Right ventricle myocardium superior (tissue), 1 donor: ENCODE data around the gene ERMP1. TPM values are rescaled to one million over a fixed set of nuclear protein-coding genes. Genes with fewer than 3 reads are reported as not detected.

Experiments
- ATAC-seq: fragments of 200-7000 bp; cut with Tn5 transposase; one replicate; pipeline ENCODE4 v1.9.1; 2020; ENCODE audit warnings: mild to moderate bottlenecking; ENCODE audit not compliant: poor library complexity
- DNase-seq: peaks from one replicate; pipeline ENCODE4 v3.0.0-alpha.2; 2020
- intact Hi-C: fragments of 100-400 bp; cut with DNase I; formaldehyde crosslinking; loops from one replicate; pipeline ENCODE4 v1.11.2; 2022
- total RNA-seq: library from RNA; stranded (reverse); fragmentation: NEBNext Ultra II Directional; extraction: Animal tissue kit (Norgen Biotek cat#: 25700); gene quantifications from one replicate; pipeline ENCODE4 v1.2.1, GENCODE V29; 2021
- donor health status: DM: no; HTN: yes; CAD: no; lungs with severe emphysema.

ERMP1 gene
- total RNA-seq, 1 donor from 2014 or later = 19.3 TPM

GRCh38 chr9:5863092-5863746 is 30.3 kb upstream of the ERMP1 start:
- intact Hi-C loops = no loop called here
- ATAC-seq (peak; percentile 92), DNase-seq (no peak)

GRCh38 chr9:5858833-5859232 is 25.9 kb upstream of the ERMP1 start:
- ATAC-seq (peak; percentile 28), DNase-seq (no peak)
- intact Hi-C loops = no loop called here

GRCh38 chr9:5857928-5858327 is 25.0 kb upstream of the ERMP1 start:
- DNase-seq (no peak), ATAC-seq (no peak)
- intact Hi-C loops = no loop called here

- ATAC-seq = no peak
- intact Hi-C loops = no loop called here
- DNase-seq = no peak
Measured at GRCh38 chr9:5854063-5854790, 21.3 kb upstream of the ERMP1 start.

GRCh38 chr9:5853617-5854016 is 20.7 kb upstream of the ERMP1 start:
- DNase-seq = no peak
- ATAC-seq = no peak
- intact Hi-C loops = no loop called here

GRCh38 chr9:5852987-5853386 is 20.1 kb upstream of the ERMP1 start:
- ATAC-seq (no peak), DNase-seq (no peak)
- intact Hi-C loops = no loop called here

- intact Hi-C loops = no loop called here
- no peak for DNase-seq
- ATAC-seq = no peak
Measured at GRCh38 chr9:5851445-5851844, 18.5 kb upstream of the ERMP1 start.

GRCh38 chr9:5850724-5851122 is 17.8 kb upstream of the ERMP1 start:
- DNase-seq (no peak), ATAC-seq (no peak)
- intact Hi-C loops = no loop called here

- DNase-seq = no peak
- intact Hi-C loops = no loop called here
- no peak for ATAC-seq
Measured at GRCh38 chr9:5848372-5848882, 15.5 kb upstream of the ERMP1 start.

- no peak for ATAC-seq
- DNase-seq = no peak
- intact Hi-C loops = no loop called here
Measured at GRCh38 chr9:5846501-5846921, 13.6 kb upstream of the ERMP1 start.

GRCh38 chr9:5846096-5846495 is 13.2 kb upstream of the ERMP1 start:
- DNase-seq (no peak), ATAC-seq (no peak)
- intact Hi-C loops = no loop called here

GRCh38 chr9:5845157-5845531 is 12.2 kb upstream of the ERMP1 start:
- DNase-seq = no peak
- intact Hi-C loops = no loop called here
- ATAC-seq = no peak

- intact Hi-C loops = no loop called here
- DNase-seq (no peak), ATAC-seq (no peak)
Measured at GRCh38 chr9:5843794-5844471, 11.0 kb upstream of the ERMP1 start.

GRCh38 chr9:5842929-5843793 is 10.2 kb upstream of the ERMP1 start:
- DNase-seq = no peak
- intact Hi-C loops = no loop called here
- no peak for ATAC-seq

GRCh38 chr9:5841771-5842573 is 9.1 kb upstream of the ERMP1 start:
- ATAC-seq = no peak
- intact Hi-C loops = no loop called here
- no peak for DNase-seq

GRCh38 chr9:5840788-5841187 is 7.9 kb upstream of the ERMP1 start:
- intact Hi-C loops = no loop called here
- DNase-seq (no peak), ATAC-seq (no peak)

- ATAC-seq (peak; percentile 68), DNase-seq (no peak)
- intact Hi-C loops = no loop called here
Measured at GRCh38 chr9:5839572-5839902, 6.6 kb upstream of the ERMP1 start.

- intact Hi-C loops = no loop called here
- DNase-seq = no peak
- peak; percentile 64 for ATAC-seq
Measured at GRCh38 chr9:5838884-5839571, 6.1 kb upstream of the ERMP1 start.
